HFFc6 (cell line): ENCODE results near the gene DNLZ. TPM values are rescaled to one million over a fixed set of nuclear protein-coding genes. Genes with fewer than 3 reads are reported as not detected.

ENCODE experiments used
- DNase-seq: peaks from one replicate; pipeline ENCODE4 v3.0.0-alpha.2; 2018
- H3K27ac Mint-ChIP-seq: 2 replicates; pipeline ENCODE4 v1.8.0; 2020; ENCODE audit warnings: mild to moderate bottlenecking, mixed read lengths
- H3K27me3 Mint-ChIP-seq: 2 replicates; pipeline ENCODE4 v1.8.0; 2021; ENCODE audit warnings: mild to moderate bottlenecking, moderate library complexity, mixed read lengths; ENCODE audit not compliant: insufficient read depth
- H3K36me3 Mint-ChIP-seq: 2 replicates; pipeline ENCODE4 v1.8.0; 2021; ENCODE audit warnings: low read depth, mixed read lengths
- H3K4me1 Mint-ChIP-seq: 2 replicates; pipeline ENCODE4 v1.8.0; 2020; ENCODE audit warnings: low read depth, mixed read lengths
- H3K4me3 Mint-ChIP-seq: 2 replicates; pipeline ENCODE4 v1.8.0; 2020; ENCODE audit warnings: mild to moderate bottlenecking, moderate library complexity, mixed read lengths
- H3K9me3 Mint-ChIP-seq: 2 replicates; pipeline ENCODE4 v1.8.0; 2020; ENCODE audit warnings: mild to moderate bottlenecking, mixed read lengths
- total RNA-seq, 6 experiments: library from RNA; stranded (reverse); fragmentation: NEBNext Ultra II Directional; extraction: Animal tissue kit (Norgen Biotek cat#: 25700); gene quantifications; 2 replicates in 1 of 6; 3 replicates in 5 of 6; pipeline ENCODE4 v1.2.3, GENCODE V29; 2021
- TF ChIP-seq, protein P1 (sequence below): fragments of 200-600 bp; sonication (generic); IDR thresholded peaks from 2 replicates; pipeline ENCODE4 v1.5.0; 2021; ENCODE audit warnings: antibody characterized with exemption, mild to moderate bottlenecking

DNLZ gene
- total RNA-seq, 6 experiments from 2014 or later = 28.5 to 33.3 (median 30.4) TPM

DNA sequence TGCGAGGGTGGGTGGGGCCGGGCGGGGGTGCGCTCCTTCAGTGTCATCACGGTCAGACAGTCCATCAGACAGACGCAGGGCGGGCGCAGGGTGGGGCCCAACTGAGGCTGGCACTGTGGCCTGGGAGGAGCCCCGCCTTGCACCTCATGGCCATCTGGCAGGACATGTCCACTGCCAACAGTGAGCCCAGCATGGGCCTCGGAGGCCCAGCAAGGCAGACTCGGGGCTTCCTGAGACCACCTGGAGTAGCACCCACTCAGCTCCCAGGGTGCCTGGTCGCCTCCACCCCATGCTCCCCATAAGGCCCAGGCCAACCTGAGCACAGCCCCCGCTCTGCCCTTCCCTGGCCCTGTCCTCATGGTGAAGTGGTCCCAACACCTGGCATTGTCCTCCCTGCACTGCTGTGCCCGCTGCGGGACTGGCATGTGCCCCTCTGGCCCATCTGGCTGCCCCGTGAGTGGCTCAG, 44.7 kb downstream of the DNLZ start:
- peaks cover 18% of the 10 kb centered on the region for H3K36me3 Mint-ChIP-seq
- no peaks in the 10 kb centered on the region for H3K4me1 Mint-ChIP-seq
- no peak overlapping the region for H3K4me3 Mint-ChIP-seq
- H3K9me3 Mint-ChIP-seq = peaks cover 25% of the 10 kb centered on the region
- no peak overlapping the region for H3K27ac Mint-ChIP-seq
- TF ChIP-seq, protein P1, sequence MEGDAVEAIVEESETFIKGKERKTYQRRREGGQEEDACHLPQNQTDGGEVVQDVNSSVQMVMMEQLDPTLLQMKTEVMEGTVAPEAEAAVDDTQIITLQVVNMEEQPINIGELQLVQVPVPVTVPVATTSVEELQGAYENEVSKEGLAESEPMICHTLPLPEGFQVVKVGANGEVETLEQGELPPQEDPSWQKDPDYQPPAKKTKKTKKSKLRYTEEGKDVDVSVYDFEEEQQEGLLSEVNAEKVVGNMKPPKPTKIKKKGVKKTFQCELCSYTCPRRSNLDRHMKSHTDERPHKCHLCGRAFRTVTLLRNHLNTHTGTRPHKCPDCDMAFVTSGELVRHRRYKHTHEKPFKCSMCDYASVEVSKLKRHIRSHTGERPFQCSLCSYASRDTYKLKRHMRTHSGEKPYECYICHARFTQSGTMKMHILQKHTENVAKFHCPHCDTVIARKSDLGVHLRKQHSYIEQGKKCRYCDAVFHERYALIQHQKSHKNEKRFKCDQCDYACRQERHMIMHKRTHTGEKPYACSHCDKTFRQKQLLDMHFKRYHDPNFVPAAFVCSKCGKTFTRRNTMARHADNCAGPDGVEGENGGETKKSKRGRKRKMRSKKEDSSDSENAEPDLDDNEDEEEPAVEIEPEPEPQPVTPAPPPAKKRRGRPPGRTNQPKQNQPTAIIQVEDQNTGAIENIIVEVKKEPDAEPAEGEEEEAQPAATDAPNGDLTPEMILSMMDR = no peak
- no peak for DNase-seq
- H3K27me3 Mint-ChIP-seq = peaks cover 9% of the 10 kb centered on the region

DNA sequence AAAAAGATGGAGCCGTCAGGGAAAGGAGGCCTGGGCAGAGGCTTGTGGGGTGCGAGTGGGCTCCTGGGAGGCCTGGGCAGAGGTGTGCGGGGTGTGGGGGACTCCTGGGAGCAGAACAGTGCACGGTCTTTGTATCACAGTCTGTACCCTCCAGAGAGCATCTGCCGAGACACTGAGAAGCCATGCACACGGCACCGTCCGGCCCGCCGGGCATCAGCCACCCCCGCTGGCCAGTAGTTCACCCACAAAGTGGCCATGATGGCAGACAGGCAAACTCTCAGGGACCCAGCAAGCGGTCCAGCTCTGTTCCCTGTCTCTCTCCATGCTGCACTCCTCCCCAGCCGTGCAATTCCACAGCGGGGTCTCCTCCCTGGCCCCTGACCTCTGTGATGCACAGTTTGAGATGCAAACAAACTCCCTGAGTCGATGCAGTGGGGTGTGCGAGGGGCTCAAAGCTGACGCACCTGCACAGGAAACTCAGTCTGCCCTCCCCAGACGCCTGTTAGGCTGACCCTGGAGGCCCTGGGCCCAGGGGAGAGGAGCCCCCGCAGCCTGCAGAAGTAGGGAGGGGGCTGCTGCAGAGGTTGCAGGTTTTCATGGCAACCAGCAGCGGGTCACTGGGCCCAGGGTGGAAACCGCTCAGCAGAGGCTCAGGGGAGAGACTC, 45.3 kb downstream of the DNLZ start:
- DNase-seq = no peak
- H3K4me3 Mint-ChIP-seq = no peak overlapping the region
- TF ChIP-seq, protein P1 = no peak
- H3K27ac Mint-ChIP-seq = no peak overlapping the region
- peaks cover 9% of the 10 kb centered on the region for H3K27me3 Mint-ChIP-seq
- peaks cover 18% of the 10 kb centered on the region for H3K36me3 Mint-ChIP-seq
- no peaks in the 10 kb centered on the region for H3K4me1 Mint-ChIP-seq
- peaks cover 25% of the 10 kb centered on the region for H3K9me3 Mint-ChIP-seq

DNA sequence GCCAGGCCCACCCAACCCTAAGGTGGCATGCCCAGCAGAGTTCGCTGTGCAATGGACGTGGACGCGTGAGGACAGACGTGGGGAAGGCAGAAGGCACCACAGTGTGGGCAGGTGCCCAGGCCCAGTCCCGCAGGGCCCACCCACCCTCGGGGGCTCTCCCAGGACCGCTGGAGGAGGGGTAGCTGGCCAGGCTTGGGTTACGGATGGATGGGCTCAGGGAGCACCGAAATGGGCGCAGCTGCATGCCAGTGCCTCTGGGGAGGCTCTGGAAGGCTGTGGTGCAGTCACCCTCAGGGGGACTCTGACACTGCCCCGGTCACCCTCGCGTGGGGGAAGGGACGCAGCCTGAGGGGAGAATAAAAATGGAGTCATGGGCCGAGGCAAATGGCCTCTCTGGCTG, 45.8 kb downstream of the DNLZ start:
- Mint-ChIP-seq H3K27me3 (peaks cover 9% of the 10 kb centered on the region), H3K27ac (no peak overlapping the region), H3K9me3 (peaks cover 25% of the 10 kb centered on the region), H3K36me3 (peaks cover 18% of the 10 kb centered on the region), H3K4me1 (no peaks in the 10 kb centered on the region), H3K4me3 (no peak overlapping the region)
- TF ChIP-seq, protein P1 = no peak
- DNase-seq = no peak

DNA sequence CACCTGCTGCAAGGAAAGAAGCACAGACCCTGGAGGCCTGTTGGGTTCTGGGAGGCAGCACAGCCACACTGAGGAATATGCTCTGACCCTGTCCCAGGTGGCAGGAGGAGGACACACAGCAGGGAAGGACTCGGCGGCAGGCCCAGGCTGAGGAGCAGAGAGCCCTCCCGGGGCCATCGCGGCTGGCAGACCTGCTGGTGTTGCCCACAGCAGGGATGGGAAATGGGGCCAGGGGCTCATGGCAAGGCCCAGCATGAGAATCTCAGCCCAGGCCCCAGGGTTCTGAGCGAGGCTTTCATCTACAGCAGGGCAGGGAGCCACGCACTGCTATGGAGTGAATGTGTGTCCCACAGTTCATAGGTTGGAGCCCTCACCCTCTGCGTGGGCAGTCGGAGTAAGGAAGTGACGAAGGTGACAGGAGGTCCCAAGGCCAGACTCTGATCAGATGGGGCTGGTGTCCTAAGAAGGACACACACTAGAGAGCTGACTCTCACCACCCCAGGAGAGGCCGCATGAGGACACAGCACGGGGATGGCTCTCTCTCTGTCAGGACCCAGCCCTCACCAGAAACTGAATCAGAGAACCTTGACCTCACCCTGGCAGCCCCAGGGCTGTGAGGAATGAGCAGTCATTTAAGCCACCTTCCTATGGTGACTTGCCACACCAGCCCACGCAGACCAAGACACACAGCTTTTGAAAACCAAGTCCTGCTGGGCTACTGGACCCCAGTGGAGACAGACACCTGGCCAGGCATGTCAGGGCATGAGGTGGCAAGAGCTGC, 46.5 kb downstream of the DNLZ start:
- peaks cover 18% of the 10 kb centered on the region for H3K36me3 Mint-ChIP-seq
- H3K9me3 Mint-ChIP-seq = peaks cover 25% of the 10 kb centered on the region
- H3K4me1 Mint-ChIP-seq = no peaks in the 10 kb centered on the region
- H3K27me3 Mint-ChIP-seq = peaks cover 9% of the 10 kb centered on the region
- H3K27ac Mint-ChIP-seq = no peak overlapping the region
- H3K4me3 Mint-ChIP-seq = no peak overlapping the region
- TF ChIP-seq, protein P1 = no peak
- DNase-seq = no peak

DNA sequence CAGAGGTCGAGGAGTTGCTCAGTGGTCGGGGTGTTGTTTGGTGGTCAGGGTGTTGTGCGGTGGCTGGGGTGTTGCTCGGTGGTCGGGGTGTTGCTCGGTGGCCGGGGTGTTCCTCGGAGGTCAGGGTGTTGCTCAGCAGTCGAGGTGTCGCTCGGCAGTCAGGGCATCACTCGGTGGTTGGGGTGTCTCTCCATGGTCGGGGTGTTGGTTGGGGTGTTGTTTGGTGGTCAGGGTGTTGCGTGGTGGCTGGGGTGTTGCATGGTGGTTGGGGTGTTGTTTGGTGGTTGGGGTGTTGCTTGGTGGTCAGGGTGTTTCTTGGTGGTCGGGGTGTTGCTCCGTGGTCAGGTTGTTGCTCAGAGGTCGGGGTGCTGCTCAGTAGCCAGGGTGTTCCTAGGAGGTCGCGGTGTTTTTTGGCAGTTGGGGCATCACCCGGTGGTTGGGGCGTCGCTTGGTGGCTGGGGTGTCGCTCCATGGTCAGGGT, 47.2 kb downstream of the DNLZ start:
- H3K27ac Mint-ChIP-seq = no peak overlapping the region

More for the DNA sequence above, 47.2 kb downstream of the DNLZ start:
- Mint-ChIP-seq H3K27me3 (peaks cover 9% of the 10 kb centered on the region), H3K4me3 (no peak overlapping the region), H3K9me3 (peaks cover 25% of the 10 kb centered on the region), H3K4me1 (no peaks in the 10 kb centered on the region), H3K36me3 (peaks cover 18% of the 10 kb centered on the region)
- DNase-seq = no peak
- TF ChIP-seq, protein P1 = no peak
